DOHH2 (cell line): ENCODE measurements around the gene TSPAN11.

Experiments
- CTCF ChIP-seq: fragments of 200-600 bp; sonication (generic); IDR thresholded peaks from one replicate; pipeline ENCODE4 v1.5.1; 2014; ENCODE audit warnings: antibody characterized with exemption, mild to moderate bottlenecking, low read depth, low read length; ENCODE audit not compliant: poor library complexity, severe bottlenecking
- EZH2phosphoT487 ChIP-seq: fragments of 200-600 bp; sonication (generic); IDR thresholded peaks from 2 replicates; pipeline ENCODE4 v1.6.1; 2017; ENCODE audit warnings: borderline replicate concordance, mild to moderate bottlenecking, antibody characterized with exemption, low read length, moderate library complexity, mixed read lengths

GRCh38 chr12:30942936-30943335 lies 16.4 kb downstream of the TSPAN11 start:
- TF ChIP-seq CTCF = no peak
- no peak for TF ChIP-seq EZH2phosphoT487
